Stimulated activated naive CD4-positive, alpha-beta T cell treated with Interleukin-2 at 50 U/mL for 16 hours (primary cell): Measurements from ENCODE around the gene MGAT4A.
"Not testable (repeated sequence)": the region's sequence is repeated elsewhere in the genome, so short reads cannot be mapped to it uniquely, and the experiment has no call there.

Experiments used
- DNase-seq: peaks from one replicate; lab custom pipeline; 2025; lab: John Stamatoyannopoulos, UW

The MGAT4A gene

GRCh38 chr2:98607104-98607503 is 123.8 kb downstream of the MGAT4A start:
- DNase-seq = no peak

GRCh38 chr2:98606431-98606830 is 124.5 kb downstream of the MGAT4A start:
- no peak for DNase-seq

- DNase-seq = no peak
Measured at GRCh38 chr2:98605076-98605475, 125.9 kb downstream of the MGAT4A start.

GRCh38 chr2:98604547-98604946 is 126.4 kb downstream of the MGAT4A start:
- DNase-seq = no peak

GRCh38 chr2:98601532-98602132 is 129.3 kb downstream of the MGAT4A start:
- DNase-seq = no peak

- no peak for DNase-seq
Measured at GRCh38 chr2:98598781-98599428, 132.0 kb downstream of the MGAT4A start.

GRCh38 chr2:98594665-98595064 is 136.3 kb downstream of the MGAT4A start:
- not testable (repeated sequence) for DNase-seq

- no peak for DNase-seq
Measured at GRCh38 chr2:98592565-98592964, 138.4 kb downstream of the MGAT4A start.

- no peak for DNase-seq
Measured at GRCh38 chr2:98589489-98589888, 141.4 kb downstream of the MGAT4A start.

GRCh38 chr2:98588880-98589431 is 142.0 kb downstream of the MGAT4A start:
- DNase-seq = no peak

- DNase-seq = no peak
Measured at GRCh38 chr2:98586551-98587140, 144.3 kb downstream of the MGAT4A start.

- no peak for DNase-seq
Measured at GRCh38 chr2:98585386-98585785, 145.5 kb downstream of the MGAT4A start.

- DNase-seq = no peak
Measured at GRCh38 chr2:98583816-98584618, 146.9 kb downstream of the MGAT4A start.

- DNase-seq = no peak
Measured at GRCh38 chr2:98583276-98583675, 147.7 kb downstream of the MGAT4A start.

GRCh38 chr2:98582523-98582922 is 148.4 kb downstream of the MGAT4A start:
- no peak for DNase-seq

- DNase-seq = no peak
Measured at GRCh38 chr2:98580656-98581284, 150.2 kb downstream of the MGAT4A start.

GRCh38 chr2:98579926-98580325 is 151.0 kb downstream of the MGAT4A start:
- no peak for DNase-seq

- no peak for DNase-seq
Measured at GRCh38 chr2:98578231-98578630, 152.7 kb downstream of the MGAT4A start.

- no peak for DNase-seq
Measured at GRCh38 chr2:98577313-98577712, 153.6 kb downstream of the MGAT4A start.

GRCh38 chr2:98576666-98577312 is 154.1 kb downstream of the MGAT4A start:
- no peak for DNase-seq

GRCh38 chr2:98573426-98573825 is 157.5 kb downstream of the MGAT4A start:
- DNase-seq = no peak
